ENCODE data around the gene MTNR1A.

Gene MTNR1A

DNA sequence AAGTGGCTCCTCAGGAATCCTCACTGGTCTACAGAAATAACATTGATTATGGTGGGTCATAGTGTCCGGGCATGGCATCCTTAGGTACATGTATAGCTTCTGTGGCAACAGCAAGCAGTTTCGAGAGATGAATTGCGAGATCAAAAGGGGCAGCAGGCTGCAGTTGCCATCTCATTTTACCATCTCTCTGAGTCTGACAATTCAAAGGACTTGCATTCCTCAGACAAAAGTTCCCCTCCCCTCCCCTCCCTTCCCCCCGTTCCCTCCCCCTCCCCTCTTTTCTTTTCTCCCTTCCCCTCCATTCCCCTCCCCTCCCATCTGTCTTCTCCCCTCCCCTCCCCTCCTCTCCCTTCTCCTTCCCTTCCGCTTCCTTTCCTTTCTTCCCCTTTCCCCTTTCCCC lies 70.2 kb downstream of the MTNR1A start:
- no peak for DNase-seq

DNA sequence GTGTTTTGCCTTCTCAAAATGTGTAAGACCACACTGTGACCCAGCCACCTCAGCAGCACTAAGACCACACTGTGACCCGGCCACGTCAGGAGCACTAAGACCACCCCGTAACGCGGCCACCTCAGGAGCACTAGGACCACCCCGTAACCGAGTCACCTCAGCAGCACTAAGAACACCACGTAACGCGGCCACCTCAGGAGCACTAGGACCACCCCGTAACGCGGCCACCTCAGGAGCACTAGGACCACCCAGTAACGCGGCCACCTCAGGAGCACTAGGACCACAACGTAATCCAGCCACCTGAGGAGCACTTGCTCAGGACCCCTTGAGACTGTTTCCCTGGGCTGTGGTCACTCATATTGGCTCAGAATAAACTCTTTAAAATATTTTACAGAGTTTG lies 71.7 kb downstream of the MTNR1A start:
- DNase-seq = no peak

Measured in NCI-H1417 treated with DMSO at 0.1 percent for 48 hours (cell line).